NCI-H1694 treated with DMSO at 0.1 percent for 48 hours (cell line): ENCODE data around the gene FANCI.

Source experiments
- DNase-seq: peaks from one replicate; lab custom pipeline; 2025; lab: John Stamatoyannopoulos, UW

FANCI gene

GRCh38 chr15:89243691-89244573, at the start of gene FANCI:
TSS of gene FANCI (plus strand) at chr15:89243979. CDS start at chr15:89247648, 3,669 bp downstream.
- peak; percentile 86 for DNase-seq

DNA sequence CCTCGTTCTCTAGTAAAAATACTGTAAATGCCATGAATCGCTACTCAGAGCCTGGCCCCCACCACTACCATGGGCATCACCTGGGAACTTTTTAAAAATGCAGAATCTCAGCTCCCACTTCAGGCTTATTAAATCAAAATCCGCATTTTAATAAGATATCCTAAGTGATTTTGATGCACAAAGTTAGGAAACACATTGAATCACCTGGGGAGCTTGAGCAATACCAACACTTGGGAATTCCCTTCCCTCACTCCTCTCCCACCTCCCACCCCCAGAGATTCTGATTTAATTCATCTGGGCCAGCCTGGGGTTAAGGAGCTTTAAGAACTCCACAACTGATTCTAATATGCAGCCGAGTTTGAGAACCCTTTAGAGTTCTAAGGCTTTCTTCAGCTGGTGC, 49.2 kb upstream of the FANCI start:
- no peak for DNase-seq

DNA sequence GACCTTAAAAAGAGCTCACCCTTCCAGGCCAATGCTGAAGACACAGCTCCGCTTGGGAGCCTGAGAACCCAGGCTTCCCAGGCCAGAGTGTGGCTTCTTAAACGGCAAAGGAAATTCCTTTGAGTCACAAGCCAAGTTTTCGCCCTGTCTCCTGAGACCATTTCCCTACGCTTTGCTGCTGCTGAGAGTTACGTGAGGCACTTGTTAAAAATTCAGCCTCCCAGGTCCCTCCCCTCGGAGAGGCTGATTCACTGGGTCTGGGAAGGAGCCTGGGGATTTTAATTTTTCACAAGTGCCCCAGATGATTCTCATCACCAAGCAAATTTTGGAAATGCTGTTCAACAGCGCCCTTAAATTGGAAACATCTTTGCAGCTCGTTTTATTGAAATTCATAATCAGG, 47.9 kb upstream of the FANCI start:
- DNase-seq, result no peak

DNA sequence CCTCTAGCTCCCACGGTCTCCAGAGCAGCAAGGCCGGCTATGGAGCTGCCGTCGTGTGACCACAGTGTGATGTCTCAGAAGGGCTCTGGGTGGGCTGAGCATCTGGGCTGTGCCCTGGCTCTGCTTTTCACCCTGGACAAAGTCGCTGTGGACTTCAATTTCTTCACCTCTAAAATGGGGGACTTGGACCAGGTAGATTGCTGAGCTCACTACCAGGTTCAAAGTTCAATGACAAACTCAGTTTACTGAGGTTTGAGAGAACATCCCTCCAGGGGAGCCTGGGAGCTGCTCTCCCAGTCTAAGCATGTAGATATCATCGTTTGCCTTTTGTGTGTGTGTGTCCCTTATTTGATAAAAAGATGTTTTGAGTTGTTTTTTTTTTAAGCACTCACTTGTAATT, 47.5 kb upstream of the FANCI start:
- DNase-seq, result no peak

DNA sequence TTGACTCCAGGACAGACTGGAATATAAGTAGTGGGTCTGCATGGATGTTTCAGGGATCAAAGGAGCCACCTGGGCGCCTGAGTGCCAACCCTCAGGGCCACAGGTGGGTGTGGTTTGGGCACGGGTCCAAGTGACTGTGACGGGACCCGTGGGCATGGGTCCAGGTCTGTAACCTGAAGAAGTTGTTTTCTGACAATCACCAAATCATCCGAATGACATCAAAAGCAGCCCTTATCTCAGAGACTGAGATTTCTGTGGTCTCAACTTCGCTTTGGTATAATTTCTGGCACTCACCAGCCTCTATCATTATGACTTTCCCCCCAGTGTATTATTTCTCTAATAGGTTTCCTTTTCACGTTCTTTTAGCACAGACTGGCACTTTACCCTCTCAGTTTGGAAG, 46.8 kb upstream of the FANCI start:
- no peak for DNase-seq

GRCh38 chr15:89197503-89197971, 46.2 kb upstream of the FANCI start:
- DNase-seq, result no peak

DNA sequence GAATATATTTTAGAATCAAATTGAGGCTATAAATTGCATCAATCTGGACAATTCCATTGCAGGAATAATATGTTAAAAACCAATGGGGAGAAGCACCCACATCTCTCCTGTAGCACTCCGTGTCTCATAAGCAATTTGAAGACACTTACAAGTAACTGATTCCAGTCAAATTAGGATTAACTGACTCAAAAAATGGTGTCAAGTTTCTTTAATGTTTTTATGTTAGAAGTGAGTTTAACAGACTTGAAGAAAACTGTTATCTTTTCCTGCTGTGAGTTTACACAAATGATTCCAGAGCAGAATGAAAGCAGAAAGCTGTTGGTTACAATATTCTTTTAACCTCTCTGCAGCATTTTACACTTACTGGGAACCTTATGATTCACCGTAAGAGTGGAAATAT, 45.6 kb upstream of the FANCI start:
- DNase-seq, result no peak

DNA sequence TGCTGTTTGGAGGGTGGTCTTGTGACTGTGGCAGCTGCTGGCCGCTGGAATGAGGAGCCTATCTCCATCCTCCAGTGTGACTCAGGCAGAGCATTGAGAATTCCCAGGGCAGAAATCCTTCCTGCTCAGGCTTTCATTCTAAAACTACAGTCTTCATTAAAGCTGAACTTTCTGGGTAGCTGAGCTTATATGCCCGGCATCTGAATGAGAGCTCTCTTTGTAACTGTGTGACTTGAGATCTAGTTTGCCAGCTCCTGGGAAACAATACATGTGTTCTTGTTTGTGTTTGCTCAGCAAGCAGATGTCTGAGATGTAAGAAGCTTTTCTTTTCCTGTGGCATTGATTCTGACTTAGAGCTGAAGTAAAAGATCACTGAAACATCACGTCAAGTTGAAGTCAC, 44.8 kb upstream of the FANCI start:
- DNase-seq, result no peak

- DNase-seq, result no peak
These were observed 44.0 kb upstream of the FANCI start for GRCh38 chr15:89199746-89200145.

- no peak for DNase-seq
These were observed 43.6 kb upstream of the FANCI start for GRCh38 chr15:89200182-89200581.

GRCh38 chr15:89201465-89202005, 42.2 kb upstream of the FANCI start:
- DNase-seq, result no peak

DNA sequence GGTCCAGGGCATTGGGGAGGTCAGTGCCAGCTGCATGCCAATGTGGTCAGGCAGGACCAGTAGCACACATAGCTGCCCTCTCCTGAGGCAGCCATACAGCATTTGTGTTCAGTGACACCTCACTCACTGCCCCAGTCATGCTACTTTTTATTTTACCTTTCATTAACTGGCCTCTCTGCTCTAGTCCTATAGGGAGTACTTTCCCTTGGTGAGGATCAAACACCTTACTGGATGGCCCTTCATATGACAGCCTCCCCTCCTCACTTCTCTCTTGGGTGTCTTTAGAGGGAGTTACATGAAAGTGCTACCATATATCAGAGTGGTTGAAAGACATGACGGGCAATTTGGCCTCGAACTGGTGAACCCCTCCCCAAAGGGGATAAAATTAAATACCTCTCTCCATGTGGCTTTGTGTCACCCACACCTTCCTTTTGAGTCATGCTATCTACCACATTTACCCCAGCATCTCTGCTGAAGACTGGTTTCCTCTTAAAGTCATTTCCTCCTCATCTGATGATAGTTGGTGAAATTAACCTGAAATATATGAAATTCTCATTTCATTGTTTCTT, 40.0 kb upstream of the FANCI start:
- DNase-seq, result no peak

GRCh38 chr15:89205991-89206585, 37.7 kb upstream of the FANCI start:
- DNase-seq, result no peak

DNA sequence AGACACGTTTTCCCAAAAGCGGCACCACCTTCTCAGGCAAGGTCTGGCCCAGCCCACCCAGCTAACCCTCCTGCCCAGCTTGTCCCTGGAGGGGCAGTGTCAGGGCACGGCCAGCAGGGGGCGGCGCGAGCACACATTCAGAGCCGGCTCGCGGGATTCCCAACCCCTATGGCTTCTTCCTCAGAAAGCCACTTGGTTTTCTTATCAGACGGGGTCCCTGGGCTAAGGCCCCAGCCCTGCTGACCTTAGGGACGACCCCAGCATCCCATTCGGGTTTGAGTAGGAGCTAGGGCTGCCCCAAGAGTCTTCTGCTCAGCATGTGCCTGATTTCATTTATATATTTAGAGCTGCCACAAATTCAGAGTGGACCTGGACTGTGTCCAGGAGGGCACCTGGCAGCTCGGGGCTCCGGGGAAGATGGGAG, 36.9 kb upstream of the FANCI start:
- peak; percentile 67 for DNase-seq

DNA sequence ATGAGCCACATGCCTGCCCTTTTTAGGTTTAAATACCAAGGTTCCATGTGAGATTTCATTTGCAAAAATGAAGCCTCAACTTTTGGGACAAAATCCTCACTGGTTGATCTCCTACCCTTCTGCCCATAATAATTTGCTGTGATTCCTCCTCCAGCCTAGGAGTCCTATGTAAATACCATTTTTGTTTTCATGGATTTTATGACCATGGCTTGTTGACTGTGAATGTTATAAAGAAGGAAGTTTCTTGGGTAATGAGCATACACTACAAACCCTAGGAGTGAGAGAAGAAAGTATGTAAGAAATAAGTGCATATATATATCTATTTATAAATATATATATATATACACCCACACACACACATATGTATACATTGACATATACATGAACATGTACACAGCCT, 35.5 kb upstream of the FANCI start:
- DNase-seq, result no peak

GRCh38 chr15:89209057-89209456, 34.7 kb upstream of the FANCI start:
- DNase-seq, result no peak

DNA sequence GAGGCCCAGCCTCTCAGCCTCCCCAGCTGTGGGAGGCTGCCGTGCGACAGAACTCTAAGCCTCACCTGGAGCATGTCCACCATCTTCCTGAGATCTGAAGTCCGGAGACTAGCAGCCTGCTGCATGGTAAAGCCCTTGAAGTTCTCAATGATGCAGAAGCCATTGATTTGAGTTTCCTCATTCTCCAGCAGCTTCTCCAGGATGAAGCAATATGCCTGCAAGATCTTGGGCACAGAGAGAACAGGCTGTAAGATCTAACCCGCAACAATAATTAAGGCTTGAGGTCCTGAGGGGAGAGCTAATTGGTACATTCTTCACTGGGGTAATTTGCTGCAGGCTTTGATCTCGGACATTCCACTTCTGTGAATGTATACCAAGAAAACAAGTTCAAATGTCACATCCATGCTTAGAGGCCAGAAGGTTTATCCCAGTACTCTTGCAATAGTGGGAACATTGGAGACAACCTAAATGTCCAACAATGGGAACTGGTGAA, 32.1 kb upstream of the FANCI start:
- DNase-seq, result no peak

- DNase-seq, result no peak
These were observed 28.2 kb upstream of the FANCI start for GRCh38 chr15:89215627-89216026.

GRCh38 chr15:89217031-89217430, 26.7 kb upstream of the FANCI start:
- no peak for DNase-seq

- DNase-seq, result no peak
These were observed 25.9 kb upstream of the FANCI start for GRCh38 chr15:89217686-89218376.

- no peak for DNase-seq
These were observed 25.2 kb upstream of the FANCI start for GRCh38 chr15:89218531-89218930.

- no peak for DNase-seq
These were observed 22.2 kb upstream of the FANCI start, which contains the start of gene RLBP1 for GRCh38 chr15:89221543-89221942. TSS of gene RLBP1 (minus strand) at chr15:89221579. CDS start at chr15:89218975, 2,604 bp downstream.
